HG02610 (cell line): ENCODE results near the gene PKNOX2.

Source experiments
- ATAC-seq: cut with Tn5 transposase; IDR thresholded peaks from one replicate; pipeline ENCODE4 v1.9.1; 2021; ENCODE audit warnings: mild to moderate bottlenecking, moderate library complexity; ENCODE audit not compliant: unreplicated experiment

The PKNOX2 gene

DNA sequence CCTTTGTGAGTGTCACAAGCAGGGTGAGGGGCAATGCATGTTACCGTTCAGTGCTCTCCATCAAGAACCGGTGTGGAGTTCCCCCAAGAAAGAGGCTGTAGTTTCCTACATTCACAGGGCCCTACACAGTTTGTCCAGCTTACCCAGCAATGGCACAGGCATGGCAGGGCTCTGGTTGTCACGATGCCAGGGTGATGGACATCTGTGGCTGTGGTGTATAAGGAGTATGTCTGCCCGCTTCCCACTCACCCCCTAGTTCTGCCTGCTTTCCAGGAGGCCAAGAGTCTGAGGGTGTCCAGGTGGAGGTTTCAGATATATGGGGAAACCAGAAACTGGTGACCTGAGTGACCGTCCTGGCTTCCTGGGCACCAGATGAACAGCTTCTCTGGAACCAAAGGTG, 116.1 kb downstream of the PKNOX2 start:
- ATAC-seq: no peak

DNA sequence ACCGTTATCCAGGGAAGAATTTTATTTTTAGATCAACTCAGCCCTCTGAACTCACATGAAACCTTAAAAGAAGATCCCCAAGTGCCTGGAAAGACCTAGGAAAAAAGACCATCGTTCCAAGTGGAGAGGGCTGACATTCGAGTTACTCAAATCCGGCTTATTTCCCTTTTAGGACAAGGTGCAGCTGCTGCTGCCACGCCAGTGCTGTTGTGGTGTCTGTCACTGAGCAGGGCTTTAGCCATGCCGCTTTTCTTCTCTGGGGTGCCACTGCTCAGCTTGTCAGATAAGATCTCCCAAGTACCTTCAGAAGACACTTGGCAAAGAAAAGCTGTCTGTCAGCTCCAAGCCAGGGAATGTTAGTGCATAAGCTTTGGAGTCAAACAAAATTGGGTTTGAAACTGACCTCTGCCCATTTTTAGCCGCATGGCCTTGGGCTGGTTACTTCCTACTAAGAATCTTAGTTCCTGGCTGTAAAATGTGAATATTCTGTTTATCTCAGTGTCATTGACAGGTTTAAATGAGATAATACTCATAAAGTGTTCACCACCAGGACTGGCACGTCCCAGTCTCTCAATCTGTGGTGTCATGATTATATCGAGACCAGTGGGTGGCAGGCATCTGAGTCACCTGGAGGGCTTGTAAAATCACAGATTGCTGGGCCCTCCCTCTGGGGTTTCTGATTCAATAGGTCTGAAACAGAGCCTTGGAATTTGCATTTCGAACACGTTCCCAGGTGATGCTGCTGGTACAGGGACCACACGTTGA, 117.5 kb downstream of the PKNOX2 start:
- no peak for ATAC-seq

DNA sequence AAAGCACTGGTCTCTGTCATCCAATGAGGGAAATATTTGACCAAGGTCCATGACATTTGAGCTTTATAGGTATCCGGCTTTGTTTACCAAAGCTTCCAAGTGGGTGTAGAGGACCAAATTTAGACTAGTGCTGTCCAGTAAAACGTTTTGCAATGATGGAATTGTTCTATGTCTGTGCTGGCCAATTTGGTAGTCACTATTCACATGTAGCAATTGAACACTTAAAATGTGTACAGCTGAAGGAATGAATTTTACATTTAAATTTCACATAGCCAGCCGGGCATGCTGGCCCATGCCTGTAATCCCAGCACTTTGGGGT, 118.0 kb downstream of the PKNOX2 start:
- ATAC-seq: no peak

DNA sequence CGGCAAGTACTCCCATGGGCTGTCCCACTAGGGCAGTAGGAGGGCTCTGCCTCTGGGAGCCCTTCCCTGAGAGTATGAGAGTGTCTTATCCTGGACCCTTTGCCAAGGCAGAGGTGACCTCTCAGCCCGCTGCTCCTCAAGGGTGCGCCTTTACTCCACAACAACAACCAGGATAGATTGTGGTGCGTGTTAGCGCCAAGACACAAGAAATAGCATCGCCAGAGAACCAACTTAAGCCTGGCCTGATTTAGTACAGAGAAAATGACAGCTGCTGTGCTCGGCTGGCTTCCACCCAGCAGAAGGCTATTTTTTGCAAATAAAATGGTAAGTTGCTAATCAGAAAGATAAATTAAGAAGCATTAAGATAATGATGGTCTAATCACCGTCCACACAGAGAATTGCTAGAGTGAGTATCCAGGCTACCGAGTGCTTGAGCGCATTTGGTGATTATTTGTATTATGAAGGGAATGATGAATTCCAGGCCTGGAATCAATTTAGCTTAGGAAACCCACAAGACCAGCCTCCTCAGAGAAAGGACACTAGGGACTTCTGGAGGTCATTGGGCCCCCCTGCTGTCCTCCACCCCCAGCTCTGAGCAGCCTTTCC, 119.8 kb downstream of the PKNOX2 start:
- ATAC-seq: no peak

DNA sequence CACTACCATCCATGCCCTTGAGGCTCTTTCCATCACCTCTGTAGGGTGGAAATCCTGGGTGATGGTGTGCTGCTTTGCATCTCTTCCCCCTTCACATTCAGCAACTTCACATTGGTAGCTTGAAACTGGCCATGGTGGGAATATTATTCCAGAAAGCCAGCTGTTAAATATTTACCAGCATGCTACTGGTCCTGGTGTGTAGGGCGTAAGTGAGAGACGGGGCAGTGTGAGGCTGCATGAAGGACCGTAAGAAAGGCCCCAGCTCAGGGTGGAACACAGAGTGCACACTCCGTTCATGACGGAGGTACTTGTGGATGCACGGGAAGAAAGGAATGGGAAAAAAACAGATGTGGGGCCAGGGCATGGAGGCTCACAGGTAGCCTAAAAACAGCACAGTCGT, 121.3 kb downstream of the PKNOX2 start:
- ATAC-seq: no peak

DNA sequence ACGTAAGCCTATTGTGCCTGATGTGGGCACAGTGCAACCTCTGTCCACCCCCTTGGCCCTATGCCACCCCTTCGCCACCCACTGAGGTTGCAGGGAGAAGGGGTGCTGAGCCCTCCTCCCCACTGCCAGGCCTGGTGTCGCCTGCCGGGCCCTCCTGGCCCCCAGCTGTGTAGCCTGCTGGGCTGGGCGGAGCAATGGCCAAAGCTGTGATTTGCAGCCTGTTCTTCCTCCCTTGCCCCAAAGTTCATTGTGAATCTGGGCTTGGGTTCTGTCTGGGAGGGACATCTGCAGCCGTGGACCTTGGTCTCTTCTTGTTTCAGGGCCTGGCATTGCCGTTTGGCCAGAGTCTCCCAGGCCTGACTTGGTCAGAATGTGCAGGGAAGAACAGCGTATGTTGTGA, 121.9 kb downstream of the PKNOX2 start:
- ATAC-seq: no peak

DNA sequence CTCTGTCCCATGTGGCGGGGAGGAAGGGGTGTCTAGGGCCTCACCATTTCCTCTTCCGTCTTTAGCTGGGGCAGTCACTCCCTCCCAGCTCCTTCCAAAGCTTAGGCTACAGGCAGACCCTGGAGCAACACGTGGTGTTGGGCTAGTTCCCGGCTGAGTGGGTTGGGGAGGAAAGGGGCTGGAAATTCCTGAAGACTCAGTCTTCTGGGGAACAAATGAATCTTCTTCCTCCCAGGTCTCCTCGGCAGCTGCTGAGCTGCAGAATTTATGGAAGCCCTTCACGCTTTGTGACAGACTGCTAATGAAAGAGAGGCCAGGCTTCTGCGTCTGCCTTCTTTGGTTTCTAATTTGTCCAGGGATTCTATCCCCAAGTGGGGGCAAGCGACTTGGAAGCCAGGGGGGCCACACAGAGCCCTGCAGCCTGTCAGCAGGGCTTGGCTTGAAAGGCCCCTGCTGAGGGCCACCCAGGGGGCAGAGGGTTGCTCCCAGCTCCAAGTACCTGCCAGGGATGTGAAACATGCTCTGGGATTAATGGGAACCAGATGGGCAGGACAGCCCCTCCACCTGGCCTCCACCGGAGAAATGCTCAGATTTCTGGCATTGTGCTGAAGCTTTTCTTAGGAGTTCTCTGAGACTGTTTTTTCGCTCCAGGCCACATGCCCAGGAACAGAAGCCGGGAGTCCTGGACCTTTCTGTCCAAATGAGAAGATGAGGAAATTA, 123.1 kb downstream of the PKNOX2 start:
- no peak for ATAC-seq

DNA sequence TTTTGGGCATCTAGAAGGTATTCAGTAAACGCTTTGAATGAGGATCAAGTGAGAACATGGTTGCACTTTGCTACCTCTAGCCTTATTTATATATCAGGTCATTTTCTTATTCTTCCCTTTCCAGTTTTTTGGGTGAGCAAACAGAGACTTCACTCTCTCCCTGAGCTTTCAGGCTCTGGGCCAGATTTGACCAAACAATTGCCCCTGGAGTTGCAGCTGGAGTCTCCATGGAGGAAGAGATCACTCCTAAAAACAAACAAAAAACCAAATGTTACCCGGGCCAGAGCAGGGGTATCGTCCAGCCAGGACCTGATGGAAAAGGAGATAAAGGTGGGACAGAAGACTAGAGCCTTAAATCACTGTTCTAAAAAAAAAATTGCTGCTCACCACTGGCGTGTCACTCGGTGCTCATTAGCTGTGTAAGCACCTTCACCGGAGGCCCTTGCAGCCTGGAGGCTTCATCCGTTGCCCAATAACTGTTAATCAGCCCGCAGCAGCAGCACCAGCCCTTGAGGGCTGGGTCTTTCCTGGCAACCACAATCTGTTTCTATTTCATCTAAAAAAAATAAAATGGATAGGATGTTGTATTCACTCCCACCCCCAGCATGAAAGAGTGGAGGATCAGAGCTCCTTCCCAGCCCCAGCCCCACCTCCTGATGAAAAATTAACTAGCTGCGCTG, 125.0 kb downstream of the PKNOX2 start:
- ATAC-seq: no peak

DNA sequence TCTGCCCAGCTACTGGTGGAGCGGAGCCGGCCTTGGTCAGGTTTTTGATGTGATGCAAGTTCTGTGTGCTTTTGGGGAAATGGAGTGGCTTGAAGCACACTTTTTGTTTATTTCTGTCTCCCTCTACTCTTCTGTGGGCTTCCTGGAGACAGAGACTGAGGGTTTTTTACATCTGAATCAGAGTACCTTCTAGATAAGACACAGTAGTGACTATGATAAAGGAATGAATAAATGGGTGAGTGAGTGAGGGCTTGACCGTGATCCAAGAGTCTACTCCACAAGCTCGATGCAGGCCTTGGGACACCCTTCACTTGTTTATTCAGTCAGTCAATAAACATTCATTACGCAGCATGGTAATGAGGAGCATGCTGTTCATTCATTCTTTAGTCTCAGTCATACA, 125.7 kb downstream of the PKNOX2 start:
- ATAC-seq: no peak

DNA sequence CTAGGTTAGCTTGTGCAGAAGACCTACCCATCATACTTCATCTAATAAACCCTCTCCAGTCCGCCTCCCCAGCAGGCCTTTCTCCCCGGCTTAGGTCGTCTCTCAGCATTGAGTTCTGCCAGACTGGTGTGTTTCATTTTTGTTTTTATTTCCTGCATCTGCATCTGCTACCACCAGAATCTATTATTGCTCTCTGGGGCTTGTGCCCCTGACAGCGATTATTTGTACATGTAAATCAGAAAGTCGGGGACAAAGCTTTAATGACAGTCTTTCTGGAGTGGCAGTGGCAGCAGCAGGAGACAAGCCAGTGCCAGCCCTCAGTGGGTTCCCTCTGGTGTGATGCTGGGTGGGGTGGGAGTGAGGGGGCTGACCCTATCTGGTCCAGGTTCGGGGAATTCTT, 127.5 kb downstream of the PKNOX2 start:
- ATAC-seq: no peak

DNA sequence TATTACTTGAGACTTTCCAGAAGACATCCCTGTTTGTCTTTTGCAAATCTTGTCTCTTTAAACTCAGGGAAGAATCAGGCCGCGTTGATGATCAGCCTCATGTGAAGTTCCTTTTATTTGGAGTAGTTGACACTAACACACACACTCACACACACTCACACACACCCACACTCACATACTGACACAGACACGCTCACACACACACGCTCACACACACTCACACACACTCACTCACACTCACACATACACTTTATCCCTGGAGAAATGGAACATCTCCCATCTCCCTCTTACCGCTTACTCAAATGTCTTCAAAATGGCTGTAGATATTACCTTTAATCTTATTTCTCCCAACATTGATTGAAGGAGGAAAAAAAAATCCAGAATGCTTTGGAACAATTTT, 129.0 kb downstream of the PKNOX2 start:
- ATAC-seq: no peak

DNA sequence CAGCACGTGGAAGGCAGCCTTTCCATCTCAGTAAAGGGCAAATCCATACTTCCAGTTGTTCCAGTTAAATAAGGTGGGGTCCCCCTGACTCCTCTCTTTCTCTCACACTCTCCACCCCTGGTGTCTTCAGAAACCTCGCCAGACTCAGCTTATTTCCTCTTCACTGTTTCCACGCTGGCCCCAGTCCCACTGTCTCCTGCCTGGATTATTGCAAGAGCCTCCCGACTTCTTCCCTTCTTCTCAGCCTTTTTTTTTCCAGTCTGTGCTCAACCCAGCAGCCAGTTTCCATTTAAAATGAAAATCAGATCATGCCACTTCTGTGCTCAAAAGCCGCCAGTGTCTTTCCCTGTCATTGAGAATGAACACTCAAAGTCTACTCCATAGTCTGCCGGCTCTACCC, 131.4 kb downstream of the PKNOX2 start:
- ATAC-seq: no peak

DNA sequence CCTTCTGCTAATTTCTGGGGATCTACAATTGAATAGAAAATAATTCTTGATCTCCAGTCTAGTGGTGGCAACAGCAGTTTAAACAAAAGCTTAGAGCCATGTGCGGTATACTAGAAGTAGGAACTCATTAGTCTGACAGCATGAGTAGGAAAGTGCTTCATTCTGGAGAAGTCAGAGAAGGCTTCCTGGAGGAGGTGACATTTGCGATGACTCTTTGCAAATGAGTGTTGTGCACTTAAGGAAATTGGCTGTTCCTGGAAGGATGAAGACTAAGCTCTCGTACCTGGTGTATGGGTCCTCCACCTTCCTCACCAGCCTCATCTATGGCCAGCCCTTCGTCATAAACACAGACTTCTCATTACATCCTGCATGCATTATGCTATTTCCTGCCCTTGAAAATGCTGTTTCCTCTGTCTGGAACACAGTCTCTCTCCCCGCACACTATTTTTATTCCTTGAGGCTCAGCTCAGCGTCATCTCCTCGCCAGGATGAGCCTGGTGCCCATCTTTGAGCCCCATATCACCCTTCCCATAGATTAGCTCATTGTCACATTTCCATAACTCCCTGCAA, 132.9 kb downstream of the PKNOX2 start:
- no peak for ATAC-seq

DNA sequence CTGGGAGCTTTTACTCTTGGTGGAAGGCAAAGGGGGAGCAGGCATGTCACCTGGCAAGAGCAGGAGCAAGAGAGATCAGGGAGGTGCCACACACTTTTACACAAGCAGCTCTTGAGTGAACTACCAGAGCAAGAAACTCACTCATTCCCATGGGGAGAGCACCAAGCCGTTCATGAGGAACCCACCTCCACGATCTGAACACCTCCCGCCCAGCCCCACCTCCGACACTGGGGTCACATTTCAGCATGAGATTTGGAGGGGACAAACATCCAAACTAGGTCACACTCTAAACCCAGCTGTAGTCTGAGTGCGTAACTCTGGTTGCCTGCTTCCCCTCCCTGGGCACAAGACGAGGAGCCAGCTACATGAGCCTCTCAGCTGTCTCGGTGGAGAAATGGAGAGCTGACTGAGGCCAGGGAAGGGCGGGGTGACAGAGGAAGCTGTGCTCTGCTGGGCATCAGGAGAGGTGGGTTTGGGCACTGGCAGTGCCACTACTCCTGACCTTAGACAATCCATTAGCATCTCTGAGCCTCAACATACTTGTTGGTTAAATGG, 134.6 kb downstream of the PKNOX2 start:
- ATAC-seq: no peak

DNA sequence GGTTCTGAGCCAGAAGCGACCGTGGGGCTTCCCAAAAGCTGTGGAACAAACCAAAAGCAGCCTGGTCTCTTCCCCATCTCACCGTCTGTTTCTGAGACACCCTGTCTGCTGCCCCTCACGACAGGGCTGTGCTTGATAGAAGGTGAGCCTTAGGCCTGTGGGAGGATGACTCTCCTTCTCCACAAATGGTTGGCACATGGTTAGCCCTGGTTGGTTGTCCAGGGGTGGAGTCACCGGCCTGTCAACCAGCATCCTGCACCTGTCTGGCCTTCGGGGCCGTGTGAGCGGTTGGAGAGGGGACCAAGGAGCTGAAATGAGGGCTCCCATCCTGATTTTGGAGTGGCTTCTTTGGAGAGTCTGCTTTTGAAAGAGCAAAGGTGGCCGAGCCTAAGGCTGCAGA, 135.3 kb downstream of the PKNOX2 start:
- ATAC-seq: no peak

DNA sequence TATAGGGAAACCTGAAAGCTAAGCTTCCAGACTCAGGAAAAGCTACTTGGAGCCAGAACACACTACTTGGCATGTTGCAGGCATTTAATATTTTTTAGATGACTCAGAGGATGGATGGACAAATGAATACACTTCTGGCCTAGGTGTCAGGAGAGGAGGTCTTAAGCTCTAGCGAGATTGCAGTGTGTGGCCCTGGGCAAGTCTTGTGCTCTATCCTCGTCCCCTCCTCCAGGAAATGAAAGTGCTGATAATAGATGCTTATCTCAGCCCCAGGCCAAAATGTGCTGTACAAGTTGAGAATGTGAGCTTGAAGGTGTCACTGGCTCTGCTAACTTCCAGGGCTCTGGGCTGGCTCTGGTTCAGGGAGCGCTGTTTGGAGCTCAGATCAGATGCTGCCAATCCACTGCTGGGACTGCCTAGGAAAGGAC, 136.3 kb downstream of the PKNOX2 start:
- ATAC-seq: no peak

DNA sequence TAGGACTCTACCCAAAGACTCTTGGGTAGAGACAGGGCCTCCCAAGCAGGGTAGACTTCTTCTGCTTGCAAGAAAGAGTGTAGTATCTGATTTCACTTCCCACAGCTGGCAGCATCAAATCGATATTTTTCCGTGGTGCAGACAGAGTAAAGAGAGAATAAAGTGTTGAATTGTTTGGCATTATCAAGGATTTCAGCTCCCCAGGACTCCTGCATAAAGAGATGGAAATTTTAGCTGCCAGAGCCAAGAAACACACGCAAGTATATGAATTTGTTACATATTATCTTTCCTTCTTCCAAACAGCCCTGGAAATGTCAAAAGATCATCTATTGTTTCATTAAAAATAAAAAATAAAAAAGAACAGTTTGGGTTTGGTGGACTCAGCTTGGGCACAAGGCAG, 136.8 kb downstream of the PKNOX2 start:
- no peak for ATAC-seq

DNA sequence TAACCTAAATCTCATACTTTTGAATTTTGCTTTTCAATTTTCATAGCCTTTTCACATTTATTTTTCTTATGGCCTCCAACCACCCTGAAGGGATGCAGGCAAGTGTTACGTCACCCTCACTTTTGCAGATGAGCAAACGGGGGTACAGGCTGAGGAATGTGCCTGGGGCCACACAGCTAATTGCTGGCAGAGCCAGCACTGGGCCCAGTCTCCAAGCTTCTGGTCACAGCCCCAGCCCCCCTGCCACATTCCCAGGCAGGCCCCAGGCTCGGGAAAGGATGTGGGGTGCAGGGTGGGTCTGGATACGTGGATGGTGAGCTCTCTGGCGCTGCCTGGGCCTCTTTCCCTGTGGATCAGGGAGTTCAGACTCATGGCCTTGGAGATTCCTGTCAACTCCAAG, 138.6 kb downstream of the PKNOX2 start:
- ATAC-seq: no peak

DNA sequence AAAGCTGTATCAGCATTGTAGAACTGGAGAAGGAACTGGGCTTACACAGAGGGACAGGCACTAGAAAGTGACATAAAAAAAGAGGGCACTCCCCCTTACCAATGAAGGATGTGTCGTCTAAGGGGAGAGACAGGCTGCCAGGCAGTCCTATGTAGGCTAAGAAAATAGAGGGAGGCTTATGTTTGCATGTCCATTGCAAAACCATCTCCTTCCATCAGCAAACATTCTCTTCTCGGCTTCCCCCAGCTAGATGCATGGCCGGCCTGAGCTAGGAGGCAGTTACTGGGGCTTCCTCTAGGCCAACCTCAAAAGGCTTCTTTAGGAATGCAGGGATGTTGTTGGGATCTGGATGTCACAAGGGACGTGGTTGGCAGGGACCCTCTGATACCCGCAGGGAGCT, 139.1 kb downstream of the PKNOX2 start:
- no peak for ATAC-seq

DNA sequence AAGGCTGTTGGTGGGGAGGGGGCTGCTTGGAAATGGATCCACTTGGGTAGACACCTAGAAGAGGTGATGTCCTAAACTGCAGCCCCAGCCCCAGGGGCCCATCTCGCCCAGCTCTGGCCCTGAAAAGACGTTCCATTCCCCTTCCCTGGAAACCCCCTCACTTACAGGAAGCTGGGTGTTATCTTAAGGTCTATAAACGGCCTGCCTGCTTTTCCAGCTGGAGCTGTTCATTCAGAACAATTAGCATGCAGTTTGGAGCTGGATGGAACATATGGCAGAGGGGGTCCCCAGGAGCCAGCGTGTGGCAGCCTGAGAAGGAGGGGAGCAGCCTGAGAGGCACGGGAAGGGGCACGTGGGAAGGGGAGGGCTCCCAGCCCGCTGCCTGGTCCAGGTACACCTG, 139.6 kb downstream of the PKNOX2 start:
- ATAC-seq: no peak

DNA sequence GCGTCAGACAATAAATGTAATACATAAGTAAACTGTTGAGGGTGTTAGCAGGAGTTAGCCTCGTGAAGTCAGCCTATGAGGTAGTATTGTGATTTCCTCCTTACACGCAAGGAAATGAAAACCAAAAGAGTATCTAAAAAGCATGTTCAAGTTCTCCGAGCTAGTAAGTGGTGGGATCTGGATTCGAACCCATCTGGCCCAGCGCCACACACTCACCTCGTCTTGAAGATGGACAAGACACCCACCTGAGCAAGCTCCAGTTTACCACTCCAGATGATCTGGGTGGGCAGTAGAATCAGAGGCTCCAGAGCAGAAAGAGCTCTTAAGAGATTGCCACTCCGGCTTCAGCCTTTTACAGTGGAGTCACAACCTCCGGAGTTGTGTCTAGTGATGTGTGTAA, 140.3 kb downstream of the PKNOX2 start:
- ATAC-seq: no peak
